Spleen (tissue), 11 donors: ENCODE measurements around the gene STYX. TPM values are rescaled to one million over a fixed set of nuclear protein-coding genes. Genes with fewer than 3 reads are reported as not detected.
A peak's percentile ranks its signal among the peaks of the same experiment; 100 is the strongest.
"Not testable (repeated sequence)": the region's sequence is repeated elsewhere in the genome, so short reads cannot be mapped to it uniquely, and the experiment has no call there.

Experiments
- DNase-seq: peaks from one replicate; pipeline ENCODE4 v3.0.0-alpha.2; 2020
- H3K27ac ChIP-seq, 8 donors: fragments of 200-600 bp; sonication (generic) in 7 of 8; 1 replicate in 4 of 8; 2 replicates in 4 of 8; pipeline versions ENCODE4 v1.5.0 to v1.8.0; 2016 to 2021; ENCODE audit warnings: inconsistent platforms in 4 of 8, mild to moderate bottlenecking in 4 of 8, moderate library complexity in 1 of 8
- H3K27me3 ChIP-seq, 7 donors: fragments of 200-600 bp; sonication (generic) in 6 of 7; replicated peaks in 1 of 7; 1 replicate in 4 of 7; 2 replicates in 3 of 7; pipeline versions ENCODE4 v1.5.0 to v1.8.0; 2016 to 2021; ENCODE audit warnings: inconsistent platforms in 3 of 7, mild to moderate bottlenecking in 1 of 7
- H3K36me3 ChIP-seq, 6 donors: fragments of 200-600 bp; sonication (generic) in 5 of 6; 1 replicate in 4 of 6; 2 replicates in 2 of 6; pipeline versions ENCODE4 v1.5.0 to v1.8.0; 2016 to 2021; ENCODE audit warnings: inconsistent platforms in 2 of 6
- H3K4me1 ChIP-seq, 6 donors: fragments of 200-600 bp; sonication (generic) in 5 of 6; 1 replicate in 3 of 6; 2 replicates in 3 of 6; pipeline versions ENCODE4 v1.5.0 to v1.8.0; 2016 to 2021; ENCODE audit warnings: inconsistent platforms in 3 of 6
- H3K4me3 ChIP-seq, 8 donors: fragments of 200-600 bp; sonication (generic) in 7 of 8; 1 replicate in 4 of 8; 2 replicates in 4 of 8; pipeline versions ENCODE4 v1.5.0 to v1.8.0; 2016 to 2021; ENCODE audit warnings: inconsistent platforms in 4 of 8, mild to moderate bottlenecking in 4 of 8, moderate library complexity in 2 of 8
- H3K9me3 ChIP-seq, 8 donors: fragments of 200-600 bp; sonication (generic) in 7 of 8; 1 replicate in 4 of 8; 2 replicates in 4 of 8; pipeline versions ENCODE4 v1.5.0 to v1.8.0; 2016 to 2021; ENCODE audit warnings: inconsistent platforms in 4 of 8
- CTCF ChIP-seq, 11 experiments: fragments of 200-600 bp in 7 of 11; fragments of 450-650 bp in 4 of 11; sonication (generic) in 4 of 11; IDR thresholded peaks in 8 of 11; conservative IDR thresholded peaks in 3 of 11; 1 replicate in 7 of 11; 2 replicates in 4 of 11; pipeline versions ENCODE4 v1.4.0 to v1.8.0; 2016 to 2021; ENCODE audit warnings: antibody characterized with exemption in 11 of 11, inconsistent platforms in 4 of 11, mild to moderate bottlenecking in 1 of 11
- POLR2A ChIP-seq, 3 donors: fragments of 450-650 bp; IDR thresholded peaks; one replicate each; pipeline ENCODE4 v1.5.1; 2017; ENCODE audit warnings: antibody characterized with exemption in 3 of 3, mild to moderate bottlenecking in 1 of 3
- POLR2AphosphoS5 ChIP-seq, 3 donors: sonication (generic); formaldehyde crosslinking; IDR thresholded peaks; one replicate each; pipeline ENCODE4 v1.5.1; 2017; ENCODE audit warnings: antibody characterized with exemption in 3 of 3
- WGBS, 5 donors: extraction: QIAGEN DNeasy Blood & Tissue Kit in 3 of 5; methylation state at CpG; one replicate each; pipeline versions ENCODE4 v1.1.5 to v1.1.7; 2013 to 2018; 5-methylcytosine and 5-hydroxymethylcytosine counted together
- intact Hi-C: fragments of 100-400 bp; cut with DNase I; formaldehyde crosslinking; loops from one replicate; pipeline ENCODE4 v1.15.0; 2023; ENCODE audit warnings: low total_unique reads
- polyA plus RNA-seq, 3 donors: library from polyadenylated mRNA; stranded (reverse); fragments of 200-250 nt; gene quantifications; one replicate each; pipeline ENCODE4 v1.2.1, GENCODE V29; 2013
- total RNA-seq, 7 donors: library from RNA; depleted of rRNA in 3 of 7; stranded (reverse); fragments of >200 nt in 3 of 7; fragmentation: NEBNext Ultra II Directional in 4 of 7; extraction: Animal tissue kit (Norgen Biotek cat#: 25700) in 4 of 7; gene quantifications; one replicate each; pipeline versions ENCODE4 v1.1.0 to v1.2.1, GENCODE V29; 2016 to 2021
- donor health status: healthy with polysubstance abuse.
- donor health status: DM: no; HTN: no; CAD: no; lungs with moderate emphysema.
- donor health status: DM: no; HTN: no; CAD: no.
- donor health status: Bipolar disorder and iron deficiency.
- donor health status: healthy.
- donor health status: DM: no; HTN: no; CAD: no.
- donor health status: DM: yes; HTN: yes; CAD: no.

STYX gene
- total and polyA plus RNA-seq, 10 donors: 6.6 to 23.1 (median 16.0) TPM

- Histone ChIP-seq H3K27me3 (no peaks in the 10 kb centered on the region), H3K27ac (no peak overlapping the region), H3K36me3 (peaks cover 0 to 71% (median 29%) of the 10 kb centered on the region in 6 donors), H3K4me1 (no peaks in the 10 kb centered on the region), H3K4me3 (no peak overlapping the region), H3K9me3 (no peaks in the 10 kb centered on the region)
- 94 to 98% (median 95%) methylated on average over 5 of the region's 5 CpGs for WGBS, 5 donors
- DNase-seq: no peak
- intact Hi-C loops: no loop called here
- TF ChIP-seq POLR2A (IDR thresholded peaks at IDR 0.05) (no peak), POLR2AphosphoS5 (IDR thresholded peaks at IDR 0.05) (no peak), CTCF (IDR thresholded peaks at IDR 0.05 in 8 of 11, conservative IDR thresholded peaks at IDR 0.05 in 3 of 11) (no peak)
These were observed 25.8 kb downstream of the STYX start for GRCh38 chr14:52755607-52756316.

- WGBS, 5 donors: 94 to 100% (median 98%) methylated on average over 1 of the region's 1 CpG
- no peaks in the 10 kb centered on the region for H3K9me3 ChIP-seq
- TF ChIP-seq CTCF (IDR thresholded peaks at IDR 0.05 in 8 of 11, conservative IDR thresholded peaks at IDR 0.05 in 3 of 11) (no peak), POLR2A (IDR thresholded peaks at IDR 0.05) (no peak), POLR2AphosphoS5 (IDR thresholded peaks at IDR 0.05) (no peak)
These were observed 29.2 kb downstream of the STYX start for GRCh38 chr14:52759145-52759544.

GRCh38 chr14:52762923-52763322, 33.0 kb downstream of the STYX start:
- 84 to 95% (median 91%) methylated on average over 4 of the region's 4 CpGs for WGBS, 5 donors
- Histone ChIP-seq H3K4me1 (peaks cover 0 to 17% (median 8%) of the 10 kb centered on the region in 6 donors), H3K27ac (peak overlapping the region in 1 of 8 donors; percentile 32), H3K36me3 (peaks cover 0 to 82% (median 35%) of the 10 kb centered on the region in 6 donors)
- H3K4me3 ChIP-seq, H3K9me3 ChIP-seq, intact Hi-C loops, DNase-seq, H3K27me3 ChIP-seq: not testable (repeated sequence)

More at GRCh38 chr14:52759145-52759544, 29.2 kb downstream of the STYX start:
- no peak for DNase-seq
- Histone ChIP-seq H3K27ac (no peak overlapping the region), H3K27me3 (no peaks in the 10 kb centered on the region), H3K36me3 (peaks cover 0 to 61% (median 28%) of the 10 kb centered on the region in 6 donors), H3K4me1 (peaks cover 0 to 16% (median 8%) of the 10 kb centered on the region in 6 donors), H3K4me3 (no peak overlapping the region)
- intact Hi-C loops: no loop called here

GRCh38 chr14:52767058-52767833, 37.3 kb downstream of the STYX start:
- no peaks in the 10 kb centered on the region for H3K27me3 ChIP-seq
- no peak overlapping the region for H3K27ac ChIP-seq
- no peak for DNase-seq
- TF ChIP-seq POLR2A (IDR thresholded peaks at IDR 0.05): no peak
- TF ChIP-seq POLR2AphosphoS5 (IDR thresholded peaks at IDR 0.05): no peak
- TF ChIP-seq CTCF (IDR thresholded peaks at IDR 0.05 in 8 of 11, conservative IDR thresholded peaks at IDR 0.05 in 3 of 11): no peak
- intact Hi-C loops: no loop called here
- H3K9me3 ChIP-seq: no peaks in the 10 kb centered on the region
- 93 to 99% (median 95%) methylated on average over 3 of the region's 3 CpGs for WGBS, 5 donors
- no peak overlapping the region for H3K4me3 ChIP-seq
- H3K4me1 ChIP-seq: peaks cover 0 to 17% (median 8%) of the 10 kb centered on the region in 6 donors
- peaks cover 0 to 82% (median 33%) of the 10 kb centered on the region in 6 donors for H3K36me3 ChIP-seq
